CD4-positive, alpha-beta T cell treated with Interferon alpha-2 for 1 hour (primary cell): ENCODE measurements around the gene CCDC9B.

Experiments used
- DNase-seq, 2 donors: peaks; one replicate each; pipeline ENCODE4 v3.0.0-alpha.2; 2020 to 2022

The CCDC9B gene

GRCh38 chr15:40340740-40341400 is at the start of gene CCDC9B:
CCDC9B (minus strand) TSS chr15:40340939; CDS start chr15:40340819, 120 bp downstream.
- peak in 1 of 2 donors; percentile 20 for DNase-seq

GRCh38 chr15:40389824-40390595 is 49.3 kb upstream of the CCDC9B start:
- no peak for DNase-seq

GRCh38 chr15:40388941-40389823 is 48.4 kb upstream of the CCDC9B start:
- peak in 1 of 2 donors; percentile 43 for DNase-seq

- no peak for DNase-seq
Observed at GRCh38 chr15:40386480-40386879, 45.7 kb upstream of the CCDC9B start.

- DNase-seq, result peak; percentile 92 to 94
Observed at GRCh38 chr15:40382580-40383456, 42.1 kb upstream of the CCDC9B start, which contains the start of gene KNSTRN. KNSTRN (plus strand) TSS chr15:40382721; CDS start chr15:40382836, 115 bp downstream.

GRCh38 chr15:40381818-40382529 is 41.2 kb upstream of the CCDC9B start:
- DNase-seq, result no peak

- no peak for DNase-seq
Observed at GRCh38 chr15:40380636-40381035, 39.9 kb upstream of the CCDC9B start.

GRCh38 chr15:40379853-40380252 is 39.1 kb upstream of the CCDC9B start:
- no peak for DNase-seq

GRCh38 chr15:40379374-40379773 is 38.6 kb upstream of the CCDC9B start:
- DNase-seq, result no peak

GRCh38 chr15:40377606-40378005 is 36.9 kb upstream of the CCDC9B start:
- DNase-seq, result no peak

GRCh38 chr15:40372981-40373380 is 32.2 kb upstream of the CCDC9B start:
- no peak for DNase-seq

GRCh38 chr15:40369971-40370370 is 29.2 kb upstream of the CCDC9B start:
- DNase-seq, result no peak

GRCh38 chr15:40369474-40369869 is 28.7 kb upstream of the CCDC9B start:
- DNase-seq, result no peak

- DNase-seq, result no peak
Observed at GRCh38 chr15:40368719-40369473, 28.2 kb upstream of the CCDC9B start.

GRCh38 chr15:40367686-40368611 is 27.2 kb upstream of the CCDC9B start:
- DNase-seq, result peak; percentile 93 to 94

- DNase-seq, result no peak
Observed at GRCh38 chr15:40367371-40367685, 26.6 kb upstream of the CCDC9B start.

GRCh38 chr15:40366457-40367370 is 26.0 kb upstream of the CCDC9B start:
- DNase-seq, result no peak

- DNase-seq, result no peak
Observed at GRCh38 chr15:40365624-40366456, 25.1 kb upstream of the CCDC9B start.
